HS-27A (cell line): ENCODE measurements around the gene STK10.
"Not testable (repeated sequence)": the region's sequence is repeated elsewhere in the genome, so short reads cannot be mapped to it uniquely, and the experiment has no call there.

Experiments used
- DNase-seq: peaks from one replicate; pipeline ENCODE4 v3.0.0-alpha.2; 2012; ENCODE audit warnings: low read depth, missing footprints

The STK10 gene

DNA sequence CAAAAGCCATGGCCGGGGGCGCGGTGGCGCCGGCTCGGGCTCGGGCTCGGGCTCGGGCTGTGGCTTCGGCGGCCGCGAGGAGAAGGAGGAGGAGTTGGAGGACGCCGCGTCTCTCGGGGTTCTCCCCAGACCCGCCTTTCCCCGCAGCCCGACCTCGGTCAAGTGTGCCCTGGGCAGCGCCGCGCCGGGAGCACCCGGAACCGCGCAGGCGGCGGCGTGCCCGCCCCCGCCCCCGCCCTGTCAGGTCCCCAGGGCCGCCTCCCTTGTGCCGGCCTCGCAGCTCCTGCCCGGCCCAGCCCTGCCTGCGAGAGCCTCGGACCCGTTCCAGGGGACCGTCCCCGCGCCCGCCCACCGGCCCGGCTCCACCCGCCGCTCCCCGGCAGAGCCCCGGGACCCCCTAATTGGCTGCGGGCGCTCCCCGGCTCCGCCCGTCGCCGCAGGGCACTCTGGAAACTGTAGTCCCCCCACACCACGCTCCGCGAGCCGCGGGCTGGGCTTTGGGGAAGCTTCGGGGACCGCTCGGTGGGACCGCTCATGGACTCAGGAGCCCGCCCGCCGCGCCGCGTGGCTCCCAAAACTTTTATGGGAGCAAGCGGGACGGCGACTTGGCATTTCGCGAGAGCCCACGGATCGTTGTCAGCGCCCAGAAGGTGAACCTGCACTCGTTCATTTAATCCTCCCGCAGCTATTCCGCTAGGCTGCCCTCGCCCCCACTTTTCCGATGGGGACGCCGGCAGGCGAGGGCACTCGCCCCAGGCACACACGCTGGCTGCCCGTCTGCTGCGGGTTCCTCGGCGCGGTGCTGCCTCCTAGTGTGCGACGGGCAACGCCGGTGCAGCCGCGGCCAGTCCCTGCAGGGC lies at the start of gene STK10:
STK10 (minus strand) TSS at position 192 of the 860 bp plus-strand sequence; CDS start at position 10, 182 bp downstream.
- DNase-seq: peak; percentile 57

DNA sequence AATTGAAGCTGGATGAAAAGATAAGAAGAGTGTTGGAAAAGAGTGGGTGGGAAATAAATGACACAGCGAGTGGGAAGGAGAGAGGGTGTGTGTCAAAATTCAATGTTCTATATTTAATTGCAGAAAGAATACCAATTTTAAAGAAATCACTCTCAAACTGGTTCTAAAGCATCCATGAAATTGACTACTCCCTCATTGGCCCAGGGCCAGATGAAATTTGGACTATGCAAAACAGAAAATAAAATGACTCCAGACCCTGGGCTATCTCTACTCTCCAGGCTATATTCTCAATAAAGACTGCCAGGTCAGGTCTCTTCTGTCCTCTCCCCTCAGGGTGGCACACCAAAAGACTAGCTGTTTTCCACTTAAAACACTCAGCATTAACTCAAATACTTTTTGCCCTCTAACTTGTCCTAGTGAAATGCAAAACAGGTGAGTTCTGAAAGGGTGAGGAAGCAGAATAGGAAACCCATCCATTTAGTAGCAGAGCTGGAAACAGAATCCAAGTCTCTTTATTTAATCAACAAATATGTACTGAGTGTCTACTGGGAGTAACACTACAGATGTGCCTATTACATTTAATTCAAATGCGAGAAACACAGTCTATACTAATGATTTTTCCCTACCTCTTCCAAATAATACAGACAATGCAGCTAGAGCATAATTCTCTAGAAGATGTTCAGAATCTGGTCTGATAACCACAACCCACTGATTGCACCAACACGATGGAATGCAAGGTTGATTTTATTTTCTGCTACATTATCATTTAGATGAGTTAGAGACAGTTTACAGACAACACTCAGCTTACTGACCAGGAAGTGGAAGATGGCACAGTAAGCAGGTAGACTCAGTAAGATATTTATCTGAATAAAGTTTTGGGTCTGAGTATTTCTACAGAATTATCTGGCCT lies 48.1 kb upstream of the STK10 start:
- no peak for DNase-seq

DNA sequence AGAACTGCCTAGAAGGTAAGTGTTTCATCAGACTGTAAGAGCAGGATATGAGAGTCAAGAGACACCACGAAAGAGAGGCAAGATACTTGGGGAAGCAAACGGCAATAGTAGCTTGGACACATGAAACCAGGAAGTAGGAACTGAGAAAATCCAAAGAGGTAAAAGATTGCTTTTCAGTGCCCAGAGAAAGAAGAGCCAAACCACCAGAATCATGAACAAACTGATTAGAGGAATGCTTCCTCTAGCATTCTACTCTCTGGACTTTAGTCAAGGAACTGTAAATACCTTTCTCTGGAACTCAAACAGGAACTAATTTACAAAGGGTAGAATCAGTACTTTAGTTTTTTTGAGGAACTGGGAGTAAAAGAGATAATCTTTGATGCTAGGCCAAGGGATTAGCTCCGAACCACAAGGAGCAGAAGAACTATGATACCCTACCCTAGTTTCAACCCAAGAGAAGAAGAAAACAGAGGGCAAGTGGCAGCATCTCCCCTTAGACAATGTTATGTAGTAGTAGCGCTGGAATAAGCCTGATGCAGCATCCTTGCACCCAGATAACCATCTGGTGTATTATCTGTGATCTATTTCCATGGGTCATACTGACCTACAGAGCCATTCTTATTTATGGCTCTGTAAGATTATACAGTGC lies 47.2 kb upstream of the STK10 start:
- no peak for DNase-seq

DNA sequence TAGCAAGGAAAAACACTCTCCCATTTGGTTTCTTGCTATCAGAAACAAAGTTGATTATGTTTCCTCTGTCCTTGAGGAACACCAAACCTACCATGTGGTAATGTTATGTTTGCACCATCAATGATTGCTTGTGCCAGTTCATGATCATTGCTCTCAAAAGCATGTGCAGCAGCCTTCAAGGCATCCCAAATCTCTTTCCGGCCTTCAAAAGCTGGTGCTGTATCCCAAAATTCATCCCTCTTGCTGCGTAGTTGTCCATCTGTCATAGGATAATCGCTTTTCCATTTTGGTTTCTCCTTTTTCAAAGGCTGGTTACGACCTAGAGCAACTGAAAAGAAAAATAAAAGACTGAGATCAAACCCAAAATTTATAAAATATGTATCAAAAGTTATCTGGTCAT lies 46.0 kb upstream of the STK10 start:
- no peak for DNase-seq

DNA sequence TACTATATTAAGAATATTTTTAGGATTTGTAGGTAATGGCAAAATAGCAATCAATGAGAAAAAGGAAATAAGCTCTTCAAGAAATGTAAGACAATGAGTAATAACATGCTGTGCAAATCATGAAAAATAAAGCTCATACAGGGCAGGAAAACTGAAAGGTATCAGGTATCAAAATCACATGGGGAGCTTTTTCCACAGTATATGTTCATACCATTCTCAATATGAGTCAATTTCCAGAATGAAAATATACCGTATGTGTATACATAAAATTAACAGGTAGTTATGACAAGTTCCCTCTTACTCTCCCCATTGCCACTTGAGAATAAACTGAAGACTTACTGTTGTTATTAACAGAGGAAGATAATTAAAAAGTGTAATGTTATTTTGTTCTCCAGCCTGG lies 41.9 kb upstream of the STK10 start:
- no peak for DNase-seq

DNA sequence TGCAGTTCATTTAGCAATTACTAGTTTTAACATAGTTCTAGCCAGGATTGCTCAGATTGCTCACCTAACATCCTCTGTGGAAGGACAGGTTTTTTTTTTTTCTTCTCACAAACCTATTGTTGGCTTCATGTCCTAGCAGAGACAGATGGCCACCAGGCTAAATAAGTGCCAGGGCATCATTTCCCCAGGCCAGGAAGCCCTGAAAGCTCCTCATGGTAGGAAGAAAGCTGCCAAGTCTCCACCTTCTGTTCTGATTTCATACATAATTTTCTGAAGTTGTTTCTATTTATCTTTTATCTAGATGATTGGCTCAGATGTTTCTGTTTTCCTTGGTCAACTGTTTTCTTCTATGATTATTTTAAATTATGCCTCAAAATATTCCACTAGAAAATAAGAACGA lies 37.0 kb upstream of the STK10 start:
- no peak for DNase-seq

DNA sequence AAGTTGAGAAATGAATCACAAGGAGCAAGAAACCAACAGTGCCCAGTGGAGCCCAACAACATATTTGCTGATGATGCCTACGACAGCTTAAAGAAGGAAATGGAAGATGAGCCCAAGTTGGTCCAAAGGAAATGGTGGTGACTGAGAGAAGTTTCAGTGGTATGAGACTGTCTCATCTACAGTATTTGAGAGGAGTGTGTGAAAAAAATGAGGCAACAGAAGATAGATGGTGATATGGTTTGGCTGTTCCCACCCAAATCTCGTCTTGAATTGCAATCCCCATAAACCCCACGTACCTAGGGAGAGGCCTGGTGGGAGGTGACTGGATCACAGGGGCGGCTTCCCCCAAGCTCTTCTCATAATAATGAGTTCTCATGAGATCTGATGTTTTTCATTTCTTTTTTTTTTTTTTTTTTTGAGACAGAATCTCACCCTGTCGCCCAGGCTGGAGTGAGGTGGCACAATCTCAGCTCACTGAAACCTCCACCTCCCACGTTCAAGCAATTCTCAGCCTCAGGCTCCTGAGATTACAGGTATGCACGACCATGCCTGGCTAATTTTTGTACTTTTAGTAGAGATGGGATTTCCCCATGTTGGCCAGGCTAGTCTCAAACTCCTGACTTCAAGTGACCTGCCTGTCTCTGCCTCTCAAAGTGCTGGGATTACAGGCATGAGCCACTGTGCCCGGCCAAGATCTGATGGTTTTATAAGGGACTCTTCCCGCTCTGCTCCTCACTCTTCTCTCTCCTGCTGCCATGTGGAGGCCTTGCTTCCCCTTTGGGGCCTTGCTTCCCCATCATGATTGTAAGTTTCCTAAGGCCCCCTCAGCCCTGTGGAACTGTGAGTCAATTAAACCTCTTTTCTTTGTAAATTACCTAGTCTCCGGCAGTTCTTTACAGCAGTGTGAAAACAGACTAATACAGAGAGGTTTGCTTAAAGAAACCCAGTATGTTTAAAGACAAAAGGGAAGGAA lies 36.2 kb upstream of the STK10 start:
- no peak for DNase-seq

DNA sequence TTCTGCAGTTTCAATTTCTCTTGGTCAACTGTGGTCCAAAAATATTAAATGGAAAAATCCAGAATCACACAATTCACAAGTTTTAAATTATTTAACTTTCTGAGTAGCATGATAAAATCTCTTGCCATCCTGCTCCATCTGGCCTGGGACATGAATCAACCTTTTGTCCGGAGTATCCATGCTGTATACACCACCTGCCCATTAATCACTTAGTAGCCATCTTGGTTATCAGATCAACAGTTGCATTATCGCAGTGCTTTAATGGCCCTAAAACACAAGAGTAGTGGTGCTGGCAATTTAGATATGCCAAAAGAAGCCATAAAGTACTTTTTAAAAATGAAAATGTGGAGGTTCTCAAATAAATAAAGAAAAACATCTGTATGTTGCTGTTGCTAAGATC lies 31.3 kb upstream of the STK10 start:
- DNase-seq: no peak

DNA sequence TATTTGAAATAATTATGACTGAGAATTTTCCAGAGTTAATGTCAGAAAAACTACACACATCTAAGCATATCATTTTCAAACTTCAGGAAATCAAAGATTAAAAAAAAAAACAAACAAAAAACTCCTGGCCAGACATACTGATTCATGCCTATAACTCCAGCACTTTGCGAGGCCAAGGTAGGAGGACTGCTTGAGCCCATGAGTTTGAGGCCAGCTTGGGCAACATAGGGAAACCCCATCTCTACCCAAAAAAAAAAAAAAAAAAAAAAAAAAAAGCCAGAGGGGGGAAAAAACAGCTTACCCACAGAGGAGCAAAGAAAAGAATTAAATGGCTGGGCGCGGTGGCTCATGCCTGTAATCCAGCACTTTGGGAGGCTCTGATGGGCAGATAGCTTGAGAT lies 28.3 kb upstream of the STK10 start:
- DNase-seq: no peak

DNA sequence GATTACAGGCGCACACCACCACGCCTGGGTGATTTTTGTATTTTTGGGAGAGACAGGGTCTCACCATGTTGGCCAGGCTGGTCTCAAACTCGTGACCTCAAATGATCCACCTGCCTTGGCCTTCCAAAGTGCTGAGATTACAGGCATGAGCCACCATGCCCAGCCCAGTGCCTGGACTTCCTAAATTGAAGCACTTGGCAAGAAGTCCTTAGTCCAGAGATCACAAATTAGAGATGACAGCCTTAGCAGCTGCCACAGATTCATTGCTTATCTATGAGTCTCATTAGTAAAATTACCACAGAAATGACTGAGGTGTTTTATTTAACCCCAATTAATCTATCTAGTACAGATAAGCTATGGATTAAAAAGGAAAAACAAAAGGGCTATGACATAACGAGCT lies 25.1 kb upstream of the STK10 start:
- no peak for DNase-seq

DNA sequence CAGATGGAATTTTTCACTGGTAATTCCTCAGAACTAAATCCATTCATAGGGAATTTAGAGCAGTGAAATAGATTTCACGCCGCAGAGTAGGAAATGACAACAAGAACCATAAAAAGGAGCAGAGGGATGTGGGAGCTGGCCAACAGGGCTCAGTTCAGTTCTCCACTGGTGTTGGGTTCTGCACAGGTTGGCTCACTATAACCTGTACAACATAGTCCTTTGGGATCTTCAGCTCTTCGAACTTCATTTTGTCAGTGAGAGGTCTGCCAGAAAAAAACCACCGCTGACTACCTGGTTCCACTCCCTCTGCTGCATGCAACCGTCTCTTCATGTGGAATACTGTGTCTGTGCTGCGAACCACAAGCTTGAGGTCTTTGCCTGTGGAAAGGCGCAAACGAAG lies 23.7 kb upstream of the STK10 start:
- DNase-seq: no peak

DNA sequence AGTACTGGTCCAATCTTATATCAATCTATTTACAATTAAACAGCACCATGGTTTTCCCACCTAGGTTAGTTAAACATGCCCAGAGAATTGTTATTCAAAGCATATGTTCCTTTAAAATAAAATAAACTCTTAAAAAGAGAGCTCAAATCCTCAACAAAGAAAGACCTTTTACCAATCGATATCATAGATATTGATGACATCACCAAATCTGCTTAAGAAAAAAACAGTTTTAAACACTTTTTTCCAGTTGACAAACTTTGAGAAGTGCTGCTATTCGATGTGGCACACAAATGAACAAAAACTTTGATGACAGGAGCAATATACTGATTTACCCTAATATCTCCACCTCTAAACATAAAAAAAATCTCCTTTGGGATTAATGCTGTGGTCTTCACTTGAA lies 21.7 kb upstream of the STK10 start:
- DNase-seq: no peak

DNA sequence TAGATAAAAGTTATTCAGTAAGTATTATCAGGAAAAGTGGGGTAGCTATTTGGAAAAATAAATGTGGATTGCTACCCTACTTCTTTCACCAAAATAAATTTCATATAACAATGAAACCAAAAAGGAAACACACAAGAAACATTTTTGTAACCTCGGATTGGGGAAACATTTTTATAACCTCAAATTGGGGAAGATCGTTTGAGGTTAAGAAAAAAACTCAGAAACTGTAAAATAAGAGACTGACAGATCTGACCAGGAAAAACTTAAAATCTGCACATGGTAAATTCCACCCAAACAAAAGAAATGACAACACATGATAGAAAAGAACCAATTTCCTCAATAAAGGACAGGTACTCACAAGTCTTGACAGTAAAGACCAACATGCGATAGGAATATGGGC lies 19.5 kb upstream of the STK10 start:
- no peak for DNase-seq

DNA sequence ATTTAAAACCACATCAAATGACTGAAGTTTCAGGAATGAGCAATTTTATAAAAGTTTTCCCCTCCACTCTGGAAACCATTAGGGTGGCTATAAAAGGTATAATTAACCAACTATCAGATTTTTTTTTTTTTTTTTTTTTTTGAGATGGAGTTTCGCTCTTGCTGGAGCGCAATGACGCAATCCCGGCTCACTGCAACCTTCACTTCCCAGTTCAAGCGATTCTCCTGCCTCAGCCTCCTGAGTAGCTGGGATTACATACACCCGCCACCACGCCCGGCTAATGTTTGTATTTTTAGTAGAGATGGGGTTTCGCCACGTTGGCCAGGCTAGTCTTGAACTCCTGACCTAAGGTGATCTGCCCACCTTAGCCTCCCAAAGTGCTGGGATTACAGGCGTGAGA lies 18.0 kb upstream of the STK10 start:
- not testable (repeated sequence) for DNase-seq

DNA sequence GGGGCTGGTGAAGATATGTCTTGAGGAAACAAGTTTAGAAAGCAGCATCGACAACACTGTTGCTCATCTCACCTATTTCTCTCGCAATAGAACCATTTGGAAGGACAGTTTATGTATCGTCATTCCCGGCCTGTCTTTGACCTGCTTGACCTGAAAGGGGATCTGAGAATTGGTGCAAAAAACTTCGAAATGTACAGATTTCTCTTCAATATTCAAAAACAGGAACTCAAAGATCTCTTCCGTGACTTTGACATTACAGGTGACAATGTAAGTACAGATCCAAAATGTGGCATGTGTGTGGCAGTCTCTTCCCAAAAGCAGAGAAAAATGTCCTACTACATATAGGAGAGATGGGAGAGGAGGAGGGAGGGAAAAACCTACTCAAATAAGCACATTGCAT lies 12.5 kb upstream of the STK10 start:
- no peak for DNase-seq

DNA sequence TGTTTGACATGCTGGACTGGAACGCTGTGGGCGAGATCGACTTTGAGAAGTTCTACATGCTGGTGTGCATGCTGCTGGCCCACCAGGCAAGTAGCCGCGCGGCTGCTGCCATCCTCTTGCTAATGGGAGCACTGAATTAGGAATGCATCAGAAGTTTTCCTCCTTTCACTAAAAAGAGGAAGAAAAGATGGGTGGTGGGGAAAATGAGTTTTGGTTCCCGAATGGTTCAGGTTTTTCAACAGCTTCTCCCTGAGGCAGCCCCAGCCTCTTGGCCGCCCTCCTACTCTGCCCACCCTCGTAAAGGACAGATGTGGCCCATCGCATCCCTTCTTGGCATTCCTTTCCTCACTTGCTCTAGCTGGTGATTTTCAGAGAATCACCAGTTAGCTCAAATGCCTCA lies 11.4 kb upstream of the STK10 start:
- no peak for DNase-seq

DNA sequence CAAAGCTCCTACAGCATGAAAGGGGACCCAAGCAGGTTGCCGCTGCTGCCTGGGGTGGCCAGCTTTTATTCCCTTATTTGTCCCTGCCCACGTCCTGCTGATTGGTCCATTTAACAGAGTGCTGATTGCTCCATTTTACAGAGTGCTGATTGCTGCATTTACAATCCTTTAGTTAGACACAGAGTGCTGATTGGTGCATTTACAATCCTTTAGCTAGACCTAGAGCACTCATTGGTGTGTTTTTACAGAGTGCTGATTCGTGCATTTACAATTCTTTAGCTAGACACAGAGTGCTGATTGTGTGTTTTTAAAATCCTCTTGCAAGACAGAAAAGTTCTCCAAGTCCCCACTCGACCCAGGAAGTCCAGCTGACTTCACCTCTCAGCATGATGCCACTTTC lies 9.8 kb upstream of the STK10 start:
- not testable (repeated sequence) for DNase-seq

DNA sequence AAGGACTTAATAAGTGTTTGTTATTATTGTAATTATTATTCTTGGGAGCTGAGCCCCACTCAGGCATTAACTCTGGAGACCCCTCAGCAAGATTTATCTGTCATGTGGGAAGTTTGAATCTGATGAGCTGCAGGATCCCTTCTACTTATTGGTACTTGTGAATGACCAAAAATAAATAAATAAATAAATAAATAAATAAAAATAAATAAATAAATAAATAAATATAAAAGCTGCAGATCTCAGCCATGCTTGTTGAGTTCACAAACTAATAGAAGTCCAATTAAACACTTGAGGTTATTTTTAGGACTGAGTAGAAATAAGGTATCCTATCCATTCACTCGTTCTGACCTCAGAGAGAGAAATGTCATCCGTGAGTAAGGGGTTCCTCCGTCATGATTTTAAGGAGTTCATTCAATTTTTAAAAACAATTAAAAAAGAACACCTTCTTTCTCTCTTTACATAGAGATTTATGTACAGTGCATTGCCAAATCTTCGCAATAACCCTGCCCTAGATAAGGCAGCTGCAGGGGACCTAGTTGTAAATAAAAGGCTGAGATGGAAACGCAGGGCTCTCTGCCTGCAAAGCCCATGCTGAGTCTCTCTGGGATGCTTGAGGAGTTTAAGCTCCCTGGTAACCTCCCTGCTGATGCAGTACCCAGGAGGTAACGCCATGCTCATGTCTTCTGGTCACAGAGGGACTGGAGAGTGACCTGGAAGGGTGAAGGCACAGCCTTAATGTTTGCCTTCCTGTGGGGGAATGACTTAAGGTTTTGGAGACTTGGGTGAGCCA lies 7.2 kb upstream of the STK10 start:
- DNase-seq: no peak

DNA sequence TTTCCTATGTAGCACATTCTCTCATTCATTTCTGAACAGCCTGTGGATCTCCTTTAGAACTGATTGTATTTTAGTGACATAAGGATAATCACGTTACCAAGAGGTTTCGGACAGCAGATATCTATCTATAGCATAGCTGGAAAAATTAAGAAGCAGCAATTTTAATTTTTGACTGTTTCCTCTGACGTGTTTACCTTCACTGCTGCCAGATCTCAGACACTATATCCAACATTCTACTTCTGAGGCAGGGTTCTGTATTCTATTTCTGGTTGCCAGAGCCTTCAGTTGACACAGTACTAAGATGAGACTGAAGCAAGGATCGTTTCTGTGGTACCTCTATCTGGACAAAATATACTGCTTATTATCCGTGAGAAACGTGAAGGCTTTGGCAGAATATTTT lies 5.8 kb upstream of the STK10 start, which contains the start of gene EFCAB9:
EFCAB9 (plus strand) TSS at position 301 of the 400 bp plus-strand sequence; CDS start at position 302, 1 bp downstream.
- no peak for DNase-seq

DNA sequence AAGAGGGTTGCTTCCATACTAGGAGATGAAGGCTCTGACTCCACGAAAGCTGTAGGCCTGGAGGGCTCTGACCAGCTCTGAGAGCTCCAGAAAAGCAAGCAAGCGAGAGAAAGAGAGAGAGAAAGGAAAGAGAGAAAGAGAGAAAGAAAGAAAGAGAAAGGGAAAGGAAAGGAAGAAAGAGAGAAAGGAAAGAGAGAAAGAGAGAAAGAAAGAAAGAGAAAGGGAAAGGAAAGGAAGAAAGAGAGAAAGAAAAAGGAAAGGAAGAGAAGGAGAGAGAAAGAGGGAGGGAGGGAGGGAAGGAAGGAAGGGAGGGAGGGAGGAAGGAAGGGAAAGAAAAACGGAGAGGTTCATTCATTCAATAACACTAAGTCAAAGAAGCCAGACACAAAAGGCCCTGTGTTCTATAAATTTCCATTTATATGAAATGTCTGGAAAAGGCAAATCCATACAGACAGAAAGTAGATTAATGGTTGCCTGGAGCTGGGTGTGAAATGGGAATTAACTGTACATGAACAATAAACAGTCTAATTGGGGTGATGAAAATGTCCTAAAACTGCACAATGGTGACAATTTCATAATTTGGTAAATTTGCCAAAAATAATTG lies 1.8 kb upstream of the STK10 start:
- DNase-seq: no peak
